ENCODE measurements around the gene MINDY4. TPM values are rescaled to one million over a fixed set of nuclear protein-coding genes. Genes with fewer than 3 reads are reported as not detected.
A peak's percentile ranks its signal among the peaks of the same experiment; 100 is the strongest.

The MINDY4 gene
- total and polyA plus RNA-seq, 2 of the 13 experiments (the other 11 are each of a cell fraction or from before 2014, with no cell fraction given): not detected

DNA sequence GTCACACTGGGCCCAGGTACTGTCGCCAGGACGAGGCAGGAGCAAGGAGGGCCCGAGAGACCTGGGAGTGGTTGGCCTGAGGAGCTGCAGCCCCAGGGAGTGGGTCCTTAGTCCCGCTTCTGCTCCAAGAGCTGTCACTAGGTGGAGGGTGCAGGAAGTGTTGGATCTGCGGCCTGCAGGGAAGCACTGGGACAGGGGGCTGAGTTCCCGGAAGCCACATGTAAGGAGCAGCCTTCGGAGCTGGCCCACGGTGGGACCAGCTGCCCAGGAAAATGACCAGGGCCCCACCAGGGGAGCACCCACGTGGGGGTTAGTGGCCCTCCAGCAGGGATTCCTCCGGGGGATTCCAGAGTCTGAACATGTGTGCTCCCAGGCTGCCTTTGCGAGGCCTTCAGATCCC is 131.2 kb downstream of the MINDY4 start:
- WGBS (ENCODE audit: low lambda C conversion rate): 20% methylated on average over 4 of the region's 11 CpGs
- H3K4me1 ChIP-seq (ENCODE audit: insufficient read depth, low read length): no peaks in the 10 kb centered on the region
- H3K9me3 ChIP-seq (ENCODE audit: low read length): no peaks in the 10 kb centered on the region
- intact Hi-C loops (cut with micrococcal nuclease; ENCODE audit: unreplicated experiment) (no loop called here), in situ Hi-C loops (cut with HindIII; ENCODE audit: extremely low pct_ligation_motif_present, low pct_unique_long_range_greater_than_20kb) (no loop called here)
- no peak overlapping the region for H2AFZ ChIP-seq (ENCODE audit: low read length)
- no peaks in the 10 kb centered on the region for H3K79me2 ChIP-seq (ENCODE audit: insufficient read depth, low read length)
- H3K27me3 ChIP-seq (ENCODE audit: control insufficient read depth in 1 of 2, insufficient read depth in 2 of 2, low read length in 2 of 2): no peaks in the 10 kb centered on the region; a peak in 1 of 5 replicates
- BruUV-seq (replicated peaks): no TSS peak
- H3K9ac ChIP-seq (ENCODE audit: insufficient read depth, low read depth, low read length): no peak overlapping the region
- no peaks in the 10 kb centered on the region for H4K20me1 ChIP-seq (ENCODE audit: insufficient read depth, low read length)
- peak; percentile 36; the same call in 2 of the 3 replicates for ATAC-seq
- no peak overlapping the region for H3K4me3 ChIP-seq (replicated peaks in 1 of 3; ENCODE audit: insufficient read depth in 1 of 3, low read depth in 2 of 3, low read length in 3 of 3)
- no peak for FAIRE-seq
- no peak overlapping the region for H3K27ac ChIP-seq (ENCODE audit: extremely low read length, insufficient read depth, low read length)
- no peak for TF ChIP-seq ZNF775 (CRISPR knock-in tag; IDR thresholded peaks at IDR 0.05; ENCODE audit: borderline replicate concordance)
- TF ChIP-seq TP53 (CRISPR knock-in tag; conservative IDR thresholded peaks at IDR 0.05): no peak
- no peak for TF ChIP-seq ZNF546 (CRISPR knock-in tag; conservative IDR thresholded peaks at IDR 0.05)
- TF ChIP-seq TERF1 (CRISPR knock-in tag; IDR thresholded peaks at IDR 0.05): no peak
- no peak for TF ChIP-seq ATF1 (CRISPR knock-in tag; IDR thresholded peaks at IDR 0.05)
- TF ChIP-seq BRD4 (CRISPR knock-in tag; IDR thresholded peaks at IDR 0.05): no peak
- no peak for TF ChIP-seq ZNF883 (CRISPR knock-in tag; IDR thresholded peaks at IDR 0.05; ENCODE audit: not compliant biosample characterization)
- TF ChIP-seq ZNF503 (CRISPR knock-in tag; IDR thresholded peaks at IDR 0.05): no peak
- TF ChIP-seq CENPT (CRISPR knock-in tag; IDR thresholded peaks at IDR 0.05; ENCODE audit: low read depth): no peak
- no peak for TF ChIP-seq NFATC3 (CRISPR knock-in tag; IDR thresholded peaks at IDR 0.05)
- POLR2A ChIA-PET: no interaction called here
- H3K36me3 ChIP-seq (replicated peaks in 1 of 2; ENCODE audit: control insufficient read depth in 1 of 2, insufficient read depth in 2 of 2, low read length in 2 of 2): no peaks in the 10 kb centered on the region
- no peak for DNase-seq (ENCODE audit: low spot score)
- CTCF ChIA-PET (ENCODE audit: low intra/inter-chr PET ratio, low total read pairs): no interaction called here
- H3K4me2 ChIP-seq (ENCODE audit: low read depth, low read length): no peak overlapping the region

All from HepG2 (cell line).